ENCODE data around the gene FAAP20. TPM values are rescaled to one million over a fixed set of nuclear protein-coding genes. Genes with fewer than 3 reads are reported as not detected.
A peak's percentile ranks its signal among the peaks of the same experiment; 100 is the strongest.

FAAP20 gene
- total and polyA plus RNA-seq, 9 of the 15 experiments (the other 6 are each of a cell fraction or from before 2014, with no cell fraction given): 0.58 to 143 (median 9.9) TPM

DNA sequence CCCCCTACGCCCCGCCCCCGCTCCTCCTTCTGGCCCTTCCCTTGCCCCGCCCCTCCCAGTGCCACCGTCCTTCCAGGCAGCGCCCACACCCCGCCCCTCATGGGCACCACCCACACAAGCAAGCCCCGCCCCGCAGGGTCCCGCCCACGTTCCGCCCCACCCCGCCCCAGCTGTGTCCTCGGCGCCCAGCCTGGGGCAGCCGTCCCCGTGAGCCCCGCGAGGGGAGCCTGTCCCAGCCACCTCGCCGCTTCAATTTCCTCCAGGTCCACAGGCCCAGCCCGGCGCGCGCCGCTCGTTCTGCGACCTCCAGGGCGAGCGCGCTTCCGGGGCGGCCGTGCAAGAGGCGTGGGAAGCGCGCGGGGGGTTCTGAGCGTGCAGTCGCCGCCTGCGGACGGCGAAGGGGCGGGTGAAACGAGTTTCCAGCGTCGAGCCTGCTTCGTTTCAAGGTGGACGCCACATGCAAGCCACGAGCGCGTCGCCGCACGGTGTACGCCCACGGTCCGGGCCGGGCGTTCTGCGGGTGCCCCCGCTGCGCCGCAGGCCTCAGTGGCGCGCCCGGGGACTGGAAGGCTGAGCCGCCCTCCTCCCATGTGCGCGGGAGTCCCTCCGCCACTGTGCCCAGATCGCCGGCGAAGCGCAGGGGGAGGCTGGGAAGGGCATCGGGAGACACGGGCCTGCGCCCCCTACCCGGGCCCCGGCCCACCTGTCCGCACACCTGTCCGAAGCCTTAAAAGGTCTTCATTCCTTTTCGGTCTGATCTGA is 10.8 kb upstream of the FAAP20 start (continued):
- TF ChIP-seq, protein P1, sequence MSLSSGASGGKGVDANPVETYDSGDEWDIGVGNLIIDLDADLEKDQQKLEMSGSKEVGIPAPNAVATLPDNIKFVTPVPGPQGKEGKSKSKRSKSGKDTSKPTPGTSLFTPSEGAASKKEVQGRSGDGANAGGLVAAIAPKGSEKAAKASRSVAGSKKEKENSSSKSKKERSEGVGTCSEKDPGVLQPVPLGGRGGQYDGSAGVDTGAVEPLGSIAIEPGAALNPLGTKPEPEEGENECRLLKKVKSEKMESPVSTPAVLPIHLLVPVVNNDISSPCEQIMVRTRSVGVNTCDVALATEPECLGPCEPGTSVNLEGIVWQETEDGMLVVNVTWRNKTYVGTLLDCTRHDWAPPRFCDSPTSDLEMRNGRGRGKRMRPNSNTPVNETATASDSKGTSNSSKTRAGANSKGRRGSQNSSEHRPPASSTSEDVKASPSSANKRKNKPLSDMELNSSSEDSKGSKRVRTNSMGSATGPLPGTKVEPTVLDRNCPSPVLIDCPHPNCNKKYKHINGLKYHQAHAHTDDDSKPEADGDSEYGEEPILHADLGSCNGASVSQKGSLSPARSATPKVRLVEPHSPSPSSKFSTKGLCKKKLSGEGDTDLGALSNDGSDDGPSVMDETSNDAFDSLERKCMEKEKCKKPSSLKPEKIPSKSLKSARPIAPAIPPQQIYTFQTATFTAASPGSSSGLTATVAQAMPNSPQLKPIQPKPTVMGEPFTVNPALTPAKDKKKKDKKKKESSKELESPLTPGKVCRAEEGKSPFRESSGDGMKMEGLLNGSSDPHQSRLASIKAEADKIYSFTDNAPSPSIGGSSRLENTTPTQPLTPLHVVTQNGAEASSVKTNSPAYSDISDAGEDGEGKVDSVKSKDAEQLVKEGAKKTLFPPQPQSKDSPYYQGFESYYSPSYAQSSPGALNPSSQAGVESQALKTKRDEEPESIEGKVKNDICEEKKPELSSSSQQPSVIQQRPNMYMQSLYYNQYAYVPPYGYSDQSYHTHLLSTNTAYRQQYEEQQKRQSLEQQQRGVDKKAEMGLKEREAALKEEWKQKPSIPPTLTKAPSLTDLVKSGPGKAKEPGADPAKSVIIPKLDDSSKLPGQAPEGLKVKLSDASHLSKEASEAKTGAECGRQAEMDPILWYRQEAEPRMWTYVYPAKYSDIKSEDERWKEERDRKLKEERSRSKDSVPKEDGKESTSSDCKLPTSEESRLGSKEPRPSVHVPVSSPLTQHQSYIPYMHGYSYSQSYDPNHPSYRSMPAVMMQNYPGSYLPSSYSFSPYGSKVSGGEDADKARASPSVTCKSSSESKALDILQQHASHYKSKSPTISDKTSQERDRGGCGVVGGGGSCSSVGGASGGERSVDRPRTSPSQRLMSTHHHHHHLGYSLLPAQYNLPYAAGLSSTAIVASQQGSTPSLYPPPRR (CRISPR knock-in tag; IDR thresholded peaks at IDR 0.05; ENCODE audit: borderline replicate concordance): 0 out of 2 replicates have a peak, but pooled peaks have one; percentile 74
- TF ChIP-seq YBX1 (IDR thresholded peaks at IDR 0.05) (no peak), ZNF274 (IDR thresholded peaks at IDR 0.05; ENCODE audit: borderline replicate concordance, low read depth, low read length) (no peak), HNRNPK (IDR thresholded peaks at IDR 0.05; ENCODE audit: low read depth, low read length, poor library complexity, severe bottlenecking) (peak; percentile 61), LARP7 (IDR thresholded peaks at IDR 0.05) (no peak), CBX2 (IDR thresholded peaks at IDR 0.05; ENCODE audit: insufficient read depth, low read length, poor library complexity, severe bottlenecking) (no peak), ZNF445 (CRISPR knock-in tag; IDR thresholded peaks at IDR 0.05; ENCODE audit: low read depth) (0 out of 2 replicates have a peak, but pooled peaks have one; percentile 36), NR3C1 (CRISPR knock-in tag; IDR thresholded peaks at IDR 0.05) (peak; percentile 97), NBN (IDR thresholded peaks at IDR 0.05; ENCODE audit: low read depth) (peak; percentile 21; the same call in 1 of the 2 replicates), PHF20 (IDR thresholded peaks at IDR 0.05; ENCODE audit: partially characterized antibody) (peak; percentile 75), C11orf30 (IDR thresholded peaks at IDR 0.05; ENCODE audit: low read depth) (no peak), NFRKB (IDR thresholded peaks at IDR 0.05; ENCODE audit: low read depth) (no peak), HOXB6 (CRISPR knock-in tag; IDR thresholded peaks at IDR 0.05; ENCODE audit: borderline replicate concordance) (no peak)
- TF ChIP-seq, protein P2, sequence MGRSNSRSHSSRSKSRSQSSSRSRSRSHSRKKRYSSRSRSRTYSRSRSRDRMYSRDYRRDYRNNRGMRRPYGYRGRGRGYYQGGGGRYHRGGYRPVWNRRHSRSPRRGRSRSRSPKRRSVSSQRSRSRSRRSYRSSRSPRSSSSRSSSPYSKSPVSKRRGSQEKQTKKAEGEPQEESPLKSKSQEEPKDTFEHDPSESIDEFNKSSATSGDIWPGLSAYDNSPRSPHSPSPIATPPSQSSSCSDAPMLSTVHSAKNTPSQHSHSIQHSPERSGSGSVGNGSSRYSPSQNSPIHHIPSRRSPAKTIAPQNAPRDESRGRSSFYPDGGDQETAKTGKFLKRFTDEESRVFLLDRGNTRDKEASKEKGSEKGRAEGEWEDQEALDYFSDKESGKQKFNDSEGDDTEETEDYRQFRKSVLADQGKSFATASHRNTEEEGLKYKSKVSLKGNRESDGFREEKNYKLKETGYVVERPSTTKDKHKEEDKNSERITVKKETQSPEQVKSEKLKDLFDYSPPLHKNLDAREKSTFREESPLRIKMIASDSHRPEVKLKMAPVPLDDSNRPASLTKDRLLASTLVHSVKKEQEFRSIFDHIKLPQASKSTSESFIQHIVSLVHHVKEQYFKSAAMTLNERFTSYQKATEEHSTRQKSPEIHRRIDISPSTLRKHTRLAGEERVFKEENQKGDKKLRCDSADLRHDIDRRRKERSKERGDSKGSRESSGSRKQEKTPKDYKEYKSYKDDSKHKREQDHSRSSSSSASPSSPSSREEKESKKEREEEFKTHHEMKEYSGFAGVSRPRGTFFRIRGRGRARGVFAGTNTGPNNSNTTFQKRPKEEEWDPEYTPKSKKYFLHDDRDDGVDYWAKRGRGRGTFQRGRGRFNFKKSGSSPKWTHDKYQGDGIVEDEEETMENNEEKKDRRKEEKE (IDR thresholded peaks at IDR 0.05; ENCODE audit: borderline replicate concordance in 1 of 2, control insufficient read depth in 1 of 2, low read depth in 2 of 2, low read length in 1 of 2): no peak
- TF ChIP-seq, protein P3, sequence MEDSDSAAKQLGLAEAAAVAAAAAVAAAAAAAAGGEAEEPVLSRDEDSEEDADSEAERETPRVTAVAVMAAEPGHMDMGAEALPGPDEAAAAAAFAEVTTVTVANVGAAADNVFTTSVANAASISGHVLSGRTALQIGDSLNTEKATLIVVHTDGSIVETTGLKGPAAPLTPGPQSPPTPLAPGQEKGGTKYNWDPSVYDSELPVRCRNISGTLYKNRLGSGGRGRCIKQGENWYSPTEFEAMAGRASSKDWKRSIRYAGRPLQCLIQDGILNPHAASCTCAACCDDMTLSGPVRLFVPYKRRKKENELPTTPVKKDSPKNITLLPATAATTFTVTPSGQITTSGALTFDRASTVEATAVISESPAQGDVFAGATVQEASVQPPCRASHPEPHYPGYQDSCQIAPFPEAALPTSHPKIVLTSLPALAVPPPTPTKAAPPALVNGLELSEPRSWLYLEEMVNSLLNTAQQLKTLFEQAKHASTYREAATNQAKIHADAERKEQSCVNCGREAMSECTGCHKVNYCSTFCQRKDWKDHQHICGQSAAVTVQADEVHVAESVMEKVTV (CRISPR knock-in tag; IDR thresholded peaks at IDR 0.05): no peak
- TF ChIP-seq, protein P4, sequence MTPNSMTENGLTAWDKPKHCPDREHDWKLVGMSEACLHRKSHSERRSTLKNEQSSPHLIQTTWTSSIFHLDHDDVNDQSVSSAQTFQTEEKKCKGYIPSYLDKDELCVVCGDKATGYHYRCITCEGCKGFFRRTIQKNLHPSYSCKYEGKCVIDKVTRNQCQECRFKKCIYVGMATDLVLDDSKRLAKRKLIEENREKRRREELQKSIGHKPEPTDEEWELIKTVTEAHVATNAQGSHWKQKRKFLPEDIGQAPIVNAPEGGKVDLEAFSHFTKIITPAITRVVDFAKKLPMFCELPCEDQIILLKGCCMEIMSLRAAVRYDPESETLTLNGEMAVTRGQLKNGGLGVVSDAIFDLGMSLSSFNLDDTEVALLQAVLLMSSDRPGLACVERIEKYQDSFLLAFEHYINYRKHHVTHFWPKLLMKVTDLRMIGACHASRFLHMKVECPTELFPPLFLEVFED (CRISPR knock-in tag; conservative IDR thresholded peaks at IDR 0.05): 0 out of 2 replicates have a peak, but pooled peaks have one; percentile 21
